ENCODE data around the gene UBLCP1.

DNA sequence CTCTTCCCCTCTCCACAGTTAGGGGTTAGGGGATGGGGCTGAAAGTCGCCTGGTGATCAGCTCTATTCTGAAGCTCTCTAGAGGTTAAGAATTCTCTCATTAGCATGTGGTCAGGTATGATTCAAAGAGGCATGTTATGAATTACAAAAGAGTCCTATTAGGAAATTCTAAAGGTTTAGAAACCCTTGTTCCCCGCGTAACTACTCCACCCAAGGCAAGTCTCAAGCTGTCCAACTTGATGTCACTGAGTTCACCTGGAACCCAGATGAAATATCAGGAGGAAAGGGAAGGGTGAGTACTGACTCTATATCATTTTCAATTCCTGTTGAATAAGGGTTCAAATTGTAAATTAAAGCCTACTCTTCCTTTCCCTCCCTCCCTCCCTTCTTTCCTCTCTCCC, 35.6 kb upstream of the UBLCP1 start:
- TF ChIP-seq, protein P1, sequence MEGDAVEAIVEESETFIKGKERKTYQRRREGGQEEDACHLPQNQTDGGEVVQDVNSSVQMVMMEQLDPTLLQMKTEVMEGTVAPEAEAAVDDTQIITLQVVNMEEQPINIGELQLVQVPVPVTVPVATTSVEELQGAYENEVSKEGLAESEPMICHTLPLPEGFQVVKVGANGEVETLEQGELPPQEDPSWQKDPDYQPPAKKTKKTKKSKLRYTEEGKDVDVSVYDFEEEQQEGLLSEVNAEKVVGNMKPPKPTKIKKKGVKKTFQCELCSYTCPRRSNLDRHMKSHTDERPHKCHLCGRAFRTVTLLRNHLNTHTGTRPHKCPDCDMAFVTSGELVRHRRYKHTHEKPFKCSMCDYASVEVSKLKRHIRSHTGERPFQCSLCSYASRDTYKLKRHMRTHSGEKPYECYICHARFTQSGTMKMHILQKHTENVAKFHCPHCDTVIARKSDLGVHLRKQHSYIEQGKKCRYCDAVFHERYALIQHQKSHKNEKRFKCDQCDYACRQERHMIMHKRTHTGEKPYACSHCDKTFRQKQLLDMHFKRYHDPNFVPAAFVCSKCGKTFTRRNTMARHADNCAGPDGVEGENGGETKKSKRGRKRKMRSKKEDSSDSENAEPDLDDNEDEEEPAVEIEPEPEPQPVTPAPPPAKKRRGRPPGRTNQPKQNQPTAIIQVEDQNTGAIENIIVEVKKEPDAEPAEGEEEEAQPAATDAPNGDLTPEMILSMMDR (IDR thresholded peaks at IDR 0.05; ENCODE audit: low read depth, low read length, missing input control) = no peak
- TF ChIP-seq EGR1 (IDR thresholded peaks at IDR 0.05; ENCODE audit: low read depth in 2 of 2) (no peak), RAD21 (IDR thresholded peaks at IDR 0.05) (no peak), FOXA2 (IDR thresholded peaks at IDR 0.05) (no peak), YY1 (IDR thresholded peaks at IDR 0.05) (no peak), JUND (IDR thresholded peaks at IDR 0.05) (no peak), HNF4G (IDR thresholded peaks at IDR 0.05) (no peak), TAF1 (conservative IDR thresholded peaks at IDR 0.05) (no peak), RXRA (IDR thresholded peaks at IDR 0.05) (no peak), SP1 (IDR thresholded peaks at IDR 0.05) (no peak)
- TF ChIP-seq, protein P2, sequence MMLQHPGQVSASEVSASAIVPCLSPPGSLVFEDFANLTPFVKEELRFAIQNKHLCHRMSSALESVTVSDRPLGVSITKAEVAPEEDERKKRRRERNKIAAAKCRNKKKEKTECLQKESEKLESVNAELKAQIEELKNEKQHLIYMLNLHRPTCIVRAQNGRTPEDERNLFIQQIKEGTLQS (IDR thresholded peaks at IDR 0.05) = no peak
- TF ChIP-seq, protein P3, sequence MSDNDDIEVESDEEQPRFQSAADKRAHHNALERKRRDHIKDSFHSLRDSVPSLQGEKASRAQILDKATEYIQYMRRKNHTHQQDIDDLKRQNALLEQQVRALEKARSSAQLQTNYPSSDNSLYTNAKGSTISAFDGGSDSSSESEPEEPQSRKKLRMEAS (IDR thresholded peaks at IDR 0.05) = no peak
- TF ChIP-seq, protein P4, sequence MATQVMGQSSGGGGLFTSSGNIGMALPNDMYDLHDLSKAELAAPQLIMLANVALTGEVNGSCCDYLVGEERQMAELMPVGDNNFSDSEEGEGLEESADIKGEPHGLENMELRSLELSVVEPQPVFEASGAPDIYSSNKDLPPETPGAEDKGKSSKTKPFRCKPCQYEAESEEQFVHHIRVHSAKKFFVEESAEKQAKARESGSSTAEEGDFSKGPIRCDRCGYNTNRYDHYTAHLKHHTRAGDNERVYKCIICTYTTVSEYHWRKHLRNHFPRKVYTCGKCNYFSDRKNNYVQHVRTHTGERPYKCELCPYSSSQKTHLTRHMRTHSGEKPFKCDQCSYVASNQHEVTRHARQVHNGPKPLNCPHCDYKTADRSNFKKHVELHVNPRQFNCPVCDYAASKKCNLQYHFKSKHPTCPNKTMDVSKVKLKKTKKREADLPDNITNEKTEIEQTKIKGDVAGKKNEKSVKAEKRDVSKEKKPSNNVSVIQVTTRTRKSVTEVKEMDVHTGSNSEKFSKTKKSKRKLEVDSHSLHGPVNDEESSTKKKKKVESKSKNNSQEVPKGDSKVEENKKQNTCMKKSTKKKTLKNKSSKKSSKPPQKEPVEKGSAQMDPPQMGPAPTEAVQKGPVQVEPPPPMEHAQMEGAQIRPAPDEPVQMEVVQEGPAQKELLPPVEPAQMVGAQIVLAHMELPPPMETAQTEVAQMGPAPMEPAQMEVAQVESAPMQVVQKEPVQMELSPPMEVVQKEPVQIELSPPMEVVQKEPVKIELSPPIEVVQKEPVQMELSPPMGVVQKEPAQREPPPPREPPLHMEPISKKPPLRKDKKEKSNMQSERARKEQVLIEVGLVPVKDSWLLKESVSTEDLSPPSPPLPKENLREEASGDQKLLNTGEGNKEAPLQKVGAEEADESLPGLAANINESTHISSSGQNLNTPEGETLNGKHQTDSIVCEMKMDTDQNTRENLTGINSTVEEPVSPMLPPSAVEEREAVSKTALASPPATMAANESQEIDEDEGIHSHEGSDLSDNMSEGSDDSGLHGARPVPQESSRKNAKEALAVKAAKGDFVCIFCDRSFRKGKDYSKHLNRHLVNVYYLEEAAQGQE (IDR thresholded peaks at IDR 0.05) = no peak
